HG03159 (cell line): ENCODE measurements around the gene PCDH8.

ENCODE experiments used
- ATAC-seq: cut with Tn5 transposase; IDR thresholded peaks from one replicate; pipeline ENCODE4 v1.9.1; 2021; ENCODE audit warnings: mild to moderate bottlenecking, moderate library complexity; ENCODE audit not compliant: unreplicated experiment

PCDH8 gene

GRCh38 chr13:52815330-52815729, 33.1 kb downstream of the PCDH8 start:
- no peak for ATAC-seq

DNA sequence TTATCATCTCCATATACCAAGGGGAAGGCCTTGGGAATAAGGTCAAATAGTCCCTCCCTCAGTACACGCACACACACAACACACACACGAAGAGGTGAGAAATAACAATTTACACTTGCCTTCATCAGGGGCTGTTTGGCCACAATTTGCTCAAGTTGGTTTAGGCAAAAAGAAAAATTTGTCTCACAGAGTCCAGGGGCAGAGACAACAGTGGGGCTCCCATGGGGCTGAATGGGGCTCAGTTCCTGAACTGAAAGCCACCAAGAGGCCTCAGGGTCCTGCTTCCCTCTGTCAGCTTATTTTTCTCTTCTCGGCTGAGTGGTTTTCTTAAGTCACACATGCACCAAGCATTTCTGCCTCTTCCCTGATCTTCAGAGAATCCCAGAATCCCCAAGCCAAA, 35.5 kb downstream of the PCDH8 start:
- ATAC-seq = no peak

DNA sequence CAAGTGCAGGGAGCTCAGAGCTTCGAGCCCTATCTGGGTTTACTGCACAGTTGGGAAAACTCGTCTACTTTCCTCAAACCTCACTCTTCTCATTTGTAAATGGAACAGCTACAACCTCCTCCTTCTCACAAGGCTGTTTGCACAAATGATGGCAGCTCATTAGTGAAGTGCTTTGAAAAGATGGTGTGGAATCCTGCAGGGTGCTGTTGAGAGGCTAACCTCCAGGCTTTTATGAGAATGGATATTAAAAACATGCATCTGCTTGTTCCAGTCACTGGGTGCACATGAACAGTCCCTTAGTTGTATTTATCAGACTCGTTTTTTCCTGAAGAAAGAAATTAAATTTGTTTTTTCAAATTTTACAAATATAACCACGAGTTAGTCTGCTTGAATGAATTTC, 36.6 kb downstream of the PCDH8 start:
- no peak for ATAC-seq

- ATAC-seq = no peak
These were observed 37.9 kb downstream of the PCDH8 start for GRCh38 chr13:52810526-52810925.

DNA sequence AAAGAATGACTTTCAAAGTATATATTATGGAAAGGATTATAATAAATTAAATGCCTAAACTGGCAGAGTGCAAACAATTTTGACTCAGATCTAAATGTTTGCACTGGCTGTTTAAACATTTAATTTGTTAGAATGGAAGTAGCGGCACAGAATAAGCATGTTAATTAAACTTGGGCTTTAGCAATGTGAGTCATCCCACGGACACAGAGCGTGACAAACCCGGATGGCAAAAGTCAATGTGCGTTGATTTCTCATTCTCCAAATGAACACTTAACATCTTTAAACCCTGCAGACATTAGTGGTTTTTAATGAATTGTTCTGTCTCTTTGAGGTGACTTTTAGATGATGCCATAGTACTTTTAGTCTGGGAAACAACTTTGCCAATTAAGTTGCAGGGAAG, 38.4 kb downstream of the PCDH8 start:
- no peak for ATAC-seq

GRCh38 chr13:52809310-52809769, 39.1 kb downstream of the PCDH8 start:
- peak; percentile 79 for ATAC-seq

GRCh38 chr13:52808842-52809219, 39.6 kb downstream of the PCDH8 start:
- no peak for ATAC-seq

DNA sequence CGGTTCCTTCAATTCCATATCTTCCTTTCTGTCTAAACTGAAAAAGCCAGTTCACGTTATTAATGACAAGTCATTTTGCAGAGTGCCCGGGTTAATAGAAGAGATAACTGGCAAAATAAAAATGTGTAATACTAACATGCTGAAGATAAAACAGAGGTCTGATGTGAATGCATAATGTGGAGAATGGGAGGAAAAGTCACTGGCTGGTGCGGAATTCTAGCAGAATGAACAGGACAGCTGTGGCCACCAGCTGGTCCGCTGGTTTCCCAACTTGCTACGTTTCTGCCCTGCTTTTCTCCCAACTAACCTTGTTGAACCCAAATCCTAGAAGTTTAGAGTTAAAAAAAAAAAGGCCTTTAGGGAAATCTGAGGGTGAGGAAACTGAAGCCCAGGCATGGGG, 42.4 kb downstream of the PCDH8 start:
- no peak for ATAC-seq

DNA sequence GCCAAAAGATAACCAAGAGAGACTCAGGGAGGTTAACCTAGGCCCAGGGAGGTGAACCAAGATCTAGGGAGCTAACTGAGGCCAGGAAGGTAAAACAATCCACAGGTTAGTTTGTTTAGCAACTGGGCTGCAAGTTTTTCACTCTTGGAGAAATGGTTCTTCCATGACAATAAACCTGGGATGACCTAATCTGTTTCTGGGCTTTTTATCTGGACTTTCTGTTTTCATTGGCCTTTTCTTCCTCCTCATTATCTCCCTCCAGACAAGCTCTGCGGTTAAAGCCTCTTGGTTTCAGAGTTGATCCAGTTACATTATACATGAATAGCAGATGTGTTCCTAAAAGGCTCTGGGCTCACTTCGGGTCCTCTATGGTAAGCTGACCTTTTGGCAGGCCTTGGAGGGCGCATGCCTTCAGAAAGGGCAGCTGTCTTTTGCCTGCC, 44.2 kb downstream of the PCDH8 start:
- ATAC-seq = no peak

- ATAC-seq = no peak
These were observed 47.6 kb downstream of the PCDH8 start for GRCh38 chr13:52800856-52801255.

GRCh38 chr13:52798770-52799430, 49.5 kb downstream of the PCDH8 start:
- no peak for ATAC-seq

- ATAC-seq = no peak
These were observed 51.3 kb downstream of the PCDH8 start for GRCh38 chr13:52797176-52797575.

DNA sequence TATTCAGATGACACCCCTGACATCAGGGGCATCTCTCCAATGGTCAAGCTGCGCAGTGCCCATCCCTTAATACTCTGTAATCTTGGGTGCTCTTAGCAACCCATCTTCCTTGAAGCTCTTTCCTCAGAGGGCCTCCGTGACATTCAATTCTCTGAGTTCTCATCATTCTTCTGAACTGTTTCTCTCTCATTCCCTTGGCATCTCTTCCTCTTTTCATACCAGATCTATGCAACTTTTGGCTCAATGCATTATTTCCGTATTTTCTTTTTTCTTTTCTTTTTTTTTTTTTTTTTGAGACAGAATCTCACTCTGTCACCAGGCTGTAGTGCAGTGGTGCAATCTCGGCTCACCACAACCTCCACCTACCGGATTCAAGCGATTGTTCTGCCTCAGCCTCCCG, 53.9 kb downstream of the PCDH8 start:
- ATAC-seq = no peak

- ATAC-seq = no peak
These were observed 54.9 kb downstream of the PCDH8 start for GRCh38 chr13:52793515-52794061.
